A673 (cell line): Measurements from ENCODE around the gene NRIP3.

Experiments
- CTCF ChIP-seq: fragments of 300-800, 200-600 bp; sonication (generic); conservative IDR thresholded peaks from 2 replicates; pipeline ENCODE4 v1.5.1; 2017; ENCODE audit warnings: low read depth, mild to moderate bottlenecking, antibody characterized with exemption, low read length, moderate library complexity, mixed read lengths
- EZH2 ChIP-seq: fragments of 200-600 bp; sonication (generic); IDR thresholded peaks from 2 replicates; pipeline ENCODE4 v1.6.1; 2017; ENCODE audit warnings: borderline replicate concordance, low read depth, mild to moderate bottlenecking, mixed read lengths, antibody characterized with exemption, low read length; ENCODE audit not compliant: poor library complexity, severe bottlenecking

DNA sequence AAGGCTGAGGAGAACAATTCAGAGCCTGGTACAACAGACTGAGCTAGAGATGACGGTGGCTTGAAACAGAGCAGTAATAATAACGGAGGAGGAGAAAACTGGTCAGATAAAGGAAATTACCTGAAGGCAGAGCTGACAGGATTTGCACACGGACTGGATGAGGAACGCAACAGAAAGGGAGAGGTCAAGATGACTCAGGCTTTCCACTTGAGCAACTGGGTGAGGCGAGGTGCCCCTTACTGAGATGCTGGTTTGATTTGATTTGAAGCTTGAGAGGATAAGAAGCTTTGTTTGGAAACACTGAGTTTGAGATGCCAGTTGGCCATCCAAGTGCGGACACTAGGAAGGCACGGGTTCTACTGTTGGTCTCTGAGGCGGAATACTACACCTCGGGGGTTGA lies 35.4 kb upstream of the NRIP3 start:
- no peak for TF ChIP-seq CTCF
- TF ChIP-seq EZH2, result no peak
